ENCODE measurements around the gene RAB40A. TPM values are rescaled to one million over a fixed set of nuclear protein-coding genes. Genes with fewer than 3 reads are reported as not detected.

RAB40A gene
- total and polyA plus RNA-seq, 10 of the 15 experiments (the other 5 are each of a cell fraction or from before 2014, with no cell fraction given): 0.10 to 0.42 (median 0.26) TPM

DNA sequence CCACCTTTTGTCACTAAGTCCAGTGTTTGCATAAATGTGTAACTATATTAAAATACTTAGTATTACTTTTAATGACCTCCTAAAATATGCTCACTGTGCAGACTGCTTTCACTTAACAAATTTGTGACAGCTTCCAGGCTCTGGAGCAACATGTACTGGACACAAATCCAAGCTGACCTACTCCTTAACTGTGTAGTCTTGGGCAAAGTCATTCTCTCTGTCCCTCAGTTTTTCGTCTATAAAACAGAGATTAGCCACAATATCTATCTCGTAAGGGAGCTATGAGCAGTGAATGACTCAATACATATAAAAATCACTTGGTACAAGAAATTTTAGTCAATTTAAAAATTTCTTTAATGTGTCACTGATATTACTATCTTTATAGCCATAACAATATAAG, 20.4 kb upstream of the RAB40A start (continued):
- TF ChIP-seq, protein P1, sequence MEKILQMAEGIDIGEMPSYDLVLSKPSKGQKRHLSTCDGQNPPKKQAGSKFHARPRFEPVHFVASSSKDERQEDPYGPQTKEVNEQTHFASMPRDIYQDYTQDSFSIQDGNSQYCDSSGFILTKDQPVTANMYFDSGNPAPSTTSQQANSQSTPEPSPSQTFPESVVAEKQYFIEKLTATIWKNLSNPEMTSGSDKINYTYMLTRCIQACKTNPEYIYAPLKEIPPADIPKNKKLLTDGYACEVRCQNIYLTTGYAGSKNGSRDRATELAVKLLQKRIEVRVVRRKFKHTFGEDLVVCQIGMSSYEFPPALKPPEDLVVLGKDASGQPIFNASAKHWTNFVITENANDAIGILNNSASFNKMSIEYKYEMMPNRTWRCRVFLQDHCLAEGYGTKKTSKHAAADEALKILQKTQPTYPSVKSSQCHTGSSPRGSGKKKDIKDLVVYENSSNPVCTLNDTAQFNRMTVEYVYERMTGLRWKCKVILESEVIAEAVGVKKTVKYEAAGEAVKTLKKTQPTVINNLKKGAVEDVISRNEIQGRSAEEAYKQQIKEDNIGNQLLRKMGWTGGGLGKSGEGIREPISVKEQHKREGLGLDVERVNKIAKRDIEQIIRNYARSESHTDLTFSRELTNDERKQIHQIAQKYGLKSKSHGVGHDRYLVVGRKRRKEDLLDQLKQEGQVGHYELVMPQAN (conservative IDR thresholded peaks at IDR 0.05): no peak
- TF ChIP-seq TARDBP (IDR thresholded peaks at IDR 0.05; ENCODE audit: borderline replicate concordance): no peak
- TF ChIP-seq, protein P2, sequence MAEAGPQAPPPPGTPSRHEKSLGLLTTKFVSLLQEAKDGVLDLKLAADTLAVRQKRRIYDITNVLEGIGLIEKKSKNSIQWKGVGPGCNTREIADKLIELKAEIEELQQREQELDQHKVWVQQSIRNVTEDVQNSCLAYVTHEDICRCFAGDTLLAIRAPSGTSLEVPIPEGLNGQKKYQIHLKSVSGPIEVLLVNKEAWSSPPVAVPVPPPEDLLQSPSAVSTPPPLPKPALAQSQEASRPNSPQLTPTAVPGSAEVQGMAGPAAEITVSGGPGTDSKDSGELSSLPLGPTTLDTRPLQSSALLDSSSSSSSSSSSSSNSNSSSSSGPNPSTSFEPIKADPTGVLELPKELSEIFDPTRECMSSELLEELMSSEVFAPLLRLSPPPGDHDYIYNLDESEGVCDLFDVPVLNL (IDR thresholded peaks at IDR 0.05; ENCODE audit: low read depth, low read length): no peak
- no peak for TF ChIP-seq CREM (IDR thresholded peaks at IDR 0.05; ENCODE audit: low read depth)
- no peak for TF ChIP-seq TBL1XR1 (IDR thresholded peaks at IDR 0.05; ENCODE audit: low read depth, low read length)
- TF ChIP-seq NR2C2 (IDR thresholded peaks at IDR 0.05; ENCODE audit: borderline replicate concordance, control insufficient read depth, insufficient read length, low read depth): no peak

DNA sequence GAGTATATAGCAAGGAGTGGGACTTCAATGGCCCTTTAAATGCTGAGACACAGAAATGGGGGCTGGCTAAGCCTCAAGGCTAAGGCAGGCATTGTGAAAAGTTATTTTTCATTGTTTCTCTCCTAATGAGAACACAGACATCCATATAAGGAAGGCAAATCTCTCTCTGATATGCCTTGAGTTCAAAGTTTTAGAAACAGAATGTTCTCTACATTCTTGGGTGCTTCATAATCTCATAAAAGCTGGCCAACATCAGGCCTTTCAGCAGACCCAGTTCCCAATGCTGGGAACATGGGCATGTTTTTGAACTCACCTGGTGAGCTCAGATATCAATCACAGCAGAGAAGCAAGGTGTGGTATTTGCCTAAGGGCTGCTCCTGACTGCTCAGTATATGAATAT, 19.4 kb upstream of the RAB40A start:
- Histone ChIP-seq H3K4me2 (ENCODE audit: control insufficient read depth, insufficient read depth) (no peak overlapping the region), H3K9me3 (replicated peaks; ENCODE audit: control insufficient read depth, insufficient read depth, low read length) (no peaks in the 10 kb centered on the region), H3K4me3 (no peak overlapping the region), H3K27me3 (replicated peaks in 1 of 2; ENCODE audit: control insufficient read depth in 2 of 2, insufficient read depth in 2 of 2, low read length in 1 of 2) (no peaks in the 10 kb centered on the region), H4K20me1 (ENCODE audit: control insufficient read depth, insufficient read depth) (no peaks in the 10 kb centered on the region), H3K4me1 (ENCODE audit: control insufficient read depth, insufficient read depth, low read length) (no peaks in the 10 kb centered on the region), H3K79me2 (ENCODE audit: control insufficient read depth, insufficient read depth, low read length) (no peaks in the 10 kb centered on the region), H3K36me3 (ENCODE audit: control insufficient read depth in 2 of 2, insufficient read depth in 2 of 2, low read length in 1 of 2) (no peaks in the 10 kb centered on the region), H3K9ac (ENCODE audit: control insufficient read depth, insufficient read depth, low read length) (no peak overlapping the region), H2AFZ (ENCODE audit: control insufficient read depth, low read depth, low read length) (no peak overlapping the region), H3K27ac (ENCODE audit: control insufficient read depth, insufficient read depth) (no peak overlapping the region)
- ChIA-PET POLR2A (no interaction called here), CTCF (interaction anchor here (1.0 to 1.3 kb wide), 2 partner anchors 15 to 173 kb away, joined by 3 read pairs; no protein-coding TSS in a partner anchor), SMC1A (ENCODE audit: uncharacterized antibody, unreplicated experiment) (interaction anchor here (1.2 kb wide), 1 partner anchor 9 kb away, joined by 3 read pairs; no protein-coding TSS in a partner anchor), RAD21 (ENCODE audit: unreplicated experiment) (interaction anchor here (0.6 to 0.8 kb wide), 3 partner anchors 9 to 147 kb away, joined by 3 to 5 read pairs (median 3); partner anchors contain the start of gene TCEAL4)
- in situ Hi-C loops (cut with MboI): no loop called here
- intact Hi-C loops (cut with micrococcal nuclease; ENCODE audit: unreplicated experiment): loop anchor here (10.0 kb wide), 1 partner anchor 596 kb away; no protein-coding TSS in a partner anchor
- FAIRE-seq (no peak), DNase-seq (ENCODE audit: low read depth, low spot score) (no peak), ATAC-seq (no peak)
- no TSS peak for BruUV-seq (replicated peaks)
- no peak for TF ChIP-seq SREBF1 (IDR thresholded peaks at IDR 0.05; ENCODE audit: low read length)
- TF ChIP-seq, protein P3, sequence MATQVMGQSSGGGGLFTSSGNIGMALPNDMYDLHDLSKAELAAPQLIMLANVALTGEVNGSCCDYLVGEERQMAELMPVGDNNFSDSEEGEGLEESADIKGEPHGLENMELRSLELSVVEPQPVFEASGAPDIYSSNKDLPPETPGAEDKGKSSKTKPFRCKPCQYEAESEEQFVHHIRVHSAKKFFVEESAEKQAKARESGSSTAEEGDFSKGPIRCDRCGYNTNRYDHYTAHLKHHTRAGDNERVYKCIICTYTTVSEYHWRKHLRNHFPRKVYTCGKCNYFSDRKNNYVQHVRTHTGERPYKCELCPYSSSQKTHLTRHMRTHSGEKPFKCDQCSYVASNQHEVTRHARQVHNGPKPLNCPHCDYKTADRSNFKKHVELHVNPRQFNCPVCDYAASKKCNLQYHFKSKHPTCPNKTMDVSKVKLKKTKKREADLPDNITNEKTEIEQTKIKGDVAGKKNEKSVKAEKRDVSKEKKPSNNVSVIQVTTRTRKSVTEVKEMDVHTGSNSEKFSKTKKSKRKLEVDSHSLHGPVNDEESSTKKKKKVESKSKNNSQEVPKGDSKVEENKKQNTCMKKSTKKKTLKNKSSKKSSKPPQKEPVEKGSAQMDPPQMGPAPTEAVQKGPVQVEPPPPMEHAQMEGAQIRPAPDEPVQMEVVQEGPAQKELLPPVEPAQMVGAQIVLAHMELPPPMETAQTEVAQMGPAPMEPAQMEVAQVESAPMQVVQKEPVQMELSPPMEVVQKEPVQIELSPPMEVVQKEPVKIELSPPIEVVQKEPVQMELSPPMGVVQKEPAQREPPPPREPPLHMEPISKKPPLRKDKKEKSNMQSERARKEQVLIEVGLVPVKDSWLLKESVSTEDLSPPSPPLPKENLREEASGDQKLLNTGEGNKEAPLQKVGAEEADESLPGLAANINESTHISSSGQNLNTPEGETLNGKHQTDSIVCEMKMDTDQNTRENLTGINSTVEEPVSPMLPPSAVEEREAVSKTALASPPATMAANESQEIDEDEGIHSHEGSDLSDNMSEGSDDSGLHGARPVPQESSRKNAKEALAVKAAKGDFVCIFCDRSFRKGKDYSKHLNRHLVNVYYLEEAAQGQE (IDR thresholded peaks at IDR 0.05; ENCODE audit: low read depth, low read length): no peak
- TF ChIP-seq YBX1 (IDR thresholded peaks at IDR 0.05): no peak
- TF ChIP-seq KLF5 (IDR thresholded peaks at IDR 0.05; ENCODE audit: partially characterized antibody): no peak
- TF ChIP-seq EP300 (IDR thresholded peaks at IDR 0.05; ENCODE audit: borderline replicate concordance in 1 of 2, control insufficient read depth in 1 of 2, low read depth in 2 of 2, low read length in 2 of 2): no peak
- TF ChIP-seq TBL1XR1 (IDR thresholded peaks at IDR 0.05; ENCODE audit: low read depth, low read length): no peak
- TF ChIP-seq HCFC1 (IDR thresholded peaks at IDR 0.05; ENCODE audit: low read length): no peak
- no peak for TF ChIP-seq MEF2A (IDR thresholded peaks at IDR 0.05; ENCODE audit: insufficient read depth, low read depth, low read length)
- TF ChIP-seq IKZF1 (conservative IDR thresholded peaks at IDR 0.05): no peak
- no peak for TF ChIP-seq RB1 (IDR thresholded peaks at IDR 0.05; ENCODE audit: borderline replicate concordance)
- TF ChIP-seq NRF1 (conservative IDR thresholded peaks at IDR 0.05; ENCODE audit: low read depth, low read length): no peak
- TF ChIP-seq LARP7 (IDR thresholded peaks at IDR 0.05): no peak
- TF ChIP-seq NFIC (IDR thresholded peaks at IDR 0.05; ENCODE audit: low read depth, low read length): no peak

Data from GM12878 (cell line).